NCI-H1105 treated with DMSO at 0.1 percent for 48 hours (cell line): ENCODE data around the gene CNGA2.

Experiments used
- DNase-seq: peaks from one replicate; lab custom pipeline; 2025; lab: John Stamatoyannopoulos, UW

The CNGA2 gene

GRCh38 chrX:151752847-151753246 lies 18.3 kb downstream of the CNGA2 start:
- DNase-seq: no peak

DNA sequence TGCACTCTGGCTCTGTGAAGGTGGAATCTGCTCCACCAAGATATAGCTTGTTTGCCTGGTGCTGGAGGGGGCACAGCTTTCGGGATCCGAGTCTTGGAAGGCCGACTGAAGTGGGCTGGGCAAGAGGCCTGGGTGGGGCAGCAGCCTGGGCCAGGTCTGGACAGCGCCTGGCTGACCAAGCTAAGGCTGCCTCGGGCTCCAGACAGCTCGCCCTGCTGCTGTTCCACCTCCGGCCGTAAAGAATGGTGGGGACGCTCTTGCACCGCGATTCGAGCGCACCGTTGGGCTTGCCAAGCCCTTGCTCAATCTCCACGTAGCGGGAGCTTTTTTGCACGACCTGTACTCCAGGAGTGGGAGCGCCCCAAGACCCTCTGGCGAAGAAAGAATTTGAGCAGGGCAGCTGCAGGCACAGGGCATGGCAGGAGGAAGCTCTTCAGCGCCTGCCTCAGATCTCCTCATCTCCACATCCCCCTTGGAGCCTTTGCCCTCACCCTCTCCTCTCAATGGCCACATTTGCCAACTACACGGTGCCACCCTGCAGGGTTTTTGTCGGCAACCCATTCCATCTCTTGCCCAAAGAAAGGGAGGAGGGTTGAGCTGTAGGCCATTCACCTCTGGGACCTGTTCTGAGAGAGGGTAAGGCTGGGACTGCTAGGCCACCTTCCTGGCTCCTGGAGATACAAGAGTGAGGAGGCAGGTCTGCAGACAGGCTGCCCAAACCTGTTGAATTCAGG lies 18.9 kb downstream of the CNGA2 start:
- DNase-seq: peak; percentile 63

DNA sequence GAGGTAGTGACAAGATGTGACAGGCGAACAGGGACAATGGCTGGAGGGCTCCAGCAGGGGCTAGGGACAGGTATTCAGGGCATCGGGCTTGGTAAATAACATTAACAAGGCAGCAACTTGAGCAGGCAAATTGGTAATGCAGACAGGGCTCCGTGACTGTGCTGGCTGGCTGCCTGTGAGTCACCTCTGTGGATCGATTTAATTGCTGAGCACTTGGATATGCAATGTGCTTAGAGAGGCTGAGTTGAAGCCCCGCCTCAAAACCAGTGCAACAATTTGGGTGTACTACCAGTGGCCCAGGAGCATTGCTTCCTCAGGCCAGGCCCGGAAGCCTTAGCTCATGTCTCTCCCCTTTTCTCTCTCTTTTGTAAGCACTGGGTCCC lies 19.5 kb downstream of the CNGA2 start:
- DNase-seq: peak; percentile 81

DNA sequence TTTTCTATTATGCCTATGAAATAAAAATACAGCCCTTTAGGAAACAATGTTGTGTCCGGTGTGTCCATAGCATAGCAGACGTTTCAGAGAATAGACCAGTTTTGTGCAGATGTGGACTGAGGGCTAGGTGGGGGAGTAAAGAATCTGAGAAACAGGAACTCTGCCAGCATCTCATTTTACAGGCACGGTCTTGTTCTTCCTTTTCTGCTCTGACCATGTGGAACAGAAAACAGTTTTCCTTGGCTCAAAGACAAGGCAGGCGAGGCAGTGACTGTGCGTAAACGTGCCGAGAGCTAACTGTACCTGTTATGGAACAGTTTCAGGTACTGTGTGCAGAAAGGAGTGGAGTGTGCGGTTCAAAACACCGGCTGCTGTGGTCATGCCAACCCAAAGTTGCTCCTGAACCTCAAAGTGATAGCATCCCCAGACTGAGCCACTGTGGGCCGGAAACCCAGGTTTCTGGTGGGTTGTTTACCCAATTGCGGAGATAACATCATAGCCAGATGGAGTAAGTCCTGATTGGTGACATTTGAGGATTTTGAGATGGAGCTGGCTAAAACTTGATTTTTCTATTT lies 20.2 kb downstream of the CNGA2 start:
- DNase-seq: peak; percentile 36

DNA sequence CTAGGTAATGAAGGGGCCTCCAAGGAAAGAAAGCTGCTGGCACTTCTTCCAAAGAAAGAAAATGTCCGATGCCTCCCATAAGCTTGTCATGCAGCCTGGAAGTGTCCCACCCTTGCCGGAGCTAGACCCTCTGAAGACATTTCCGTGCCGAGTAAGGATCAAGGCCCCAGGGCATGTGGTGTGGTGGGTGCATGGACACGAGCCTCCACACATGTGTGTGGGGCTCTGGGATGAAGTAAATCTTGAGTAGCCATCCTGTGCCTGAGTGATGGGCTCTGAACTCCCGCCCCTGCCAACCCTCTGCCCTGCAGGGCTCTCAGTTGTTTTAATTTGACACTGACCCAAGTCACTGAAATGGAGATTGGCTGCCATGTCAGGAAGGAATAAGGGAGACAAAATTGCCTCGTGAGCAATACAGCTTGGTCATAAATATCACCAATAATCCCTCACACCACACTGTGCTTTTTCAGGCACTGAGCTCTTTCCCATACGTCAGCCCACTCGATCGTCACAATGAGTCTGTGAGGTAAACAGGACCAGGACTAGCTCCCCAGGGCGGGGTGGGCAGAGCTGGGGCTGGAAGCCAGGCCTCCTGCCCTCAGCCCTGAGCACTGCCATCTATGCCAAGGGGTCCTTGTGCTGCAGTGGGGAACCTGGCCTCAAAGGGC lies 24.6 kb downstream of the CNGA2 start:
- DNase-seq: no peak

- DNase-seq: no peak
These were observed 28.3 kb downstream of the CNGA2 start for GRCh38 chrX:151762802-151763201.

GRCh38 chrX:151763711-151764110 lies 29.2 kb downstream of the CNGA2 start:
- no peak for DNase-seq

GRCh38 chrX:151765026-151765425 lies 30.5 kb downstream of the CNGA2 start:
- DNase-seq: no peak

DNA sequence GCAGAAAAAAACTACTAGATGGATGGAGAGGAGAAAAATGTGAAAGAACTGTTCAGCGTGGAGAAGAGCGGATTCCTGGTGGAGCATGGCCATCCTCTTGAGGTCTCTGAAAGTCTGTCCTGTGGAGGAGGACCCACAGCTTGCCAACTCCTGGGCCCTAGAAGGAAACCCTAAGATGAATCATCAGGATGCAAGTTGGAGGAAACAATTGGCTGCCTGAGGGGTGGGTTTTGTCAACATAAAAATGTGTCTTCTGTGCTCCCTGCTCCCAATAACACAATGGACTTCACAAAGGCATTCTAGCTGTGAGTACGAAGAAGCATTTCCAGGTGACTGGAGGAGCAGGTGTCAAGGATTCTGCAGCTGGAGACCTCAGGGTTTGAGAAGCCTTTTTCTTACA lies 37.2 kb downstream of the CNGA2 start:
- DNase-seq: no peak

DNA sequence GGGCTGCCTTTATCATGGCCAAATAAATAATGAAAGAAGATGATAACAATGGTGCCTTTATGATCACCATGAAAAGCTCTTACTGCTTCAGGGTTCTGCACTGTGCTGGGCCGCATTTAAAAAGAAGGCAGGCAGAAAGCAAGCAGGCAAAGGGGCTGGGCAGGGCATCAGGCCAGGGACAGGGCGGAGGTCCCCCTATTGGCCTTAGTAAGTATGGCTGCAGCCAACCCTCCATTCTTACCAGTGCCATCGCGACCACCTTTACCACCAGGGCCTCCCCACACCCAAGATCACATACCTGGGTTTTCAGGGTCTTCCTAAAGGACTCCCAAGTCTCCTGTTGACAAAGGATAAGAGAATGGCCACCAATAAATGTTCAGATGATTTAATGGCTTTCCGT lies 38.9 kb downstream of the CNGA2 start:
- DNase-seq: no peak

DNA sequence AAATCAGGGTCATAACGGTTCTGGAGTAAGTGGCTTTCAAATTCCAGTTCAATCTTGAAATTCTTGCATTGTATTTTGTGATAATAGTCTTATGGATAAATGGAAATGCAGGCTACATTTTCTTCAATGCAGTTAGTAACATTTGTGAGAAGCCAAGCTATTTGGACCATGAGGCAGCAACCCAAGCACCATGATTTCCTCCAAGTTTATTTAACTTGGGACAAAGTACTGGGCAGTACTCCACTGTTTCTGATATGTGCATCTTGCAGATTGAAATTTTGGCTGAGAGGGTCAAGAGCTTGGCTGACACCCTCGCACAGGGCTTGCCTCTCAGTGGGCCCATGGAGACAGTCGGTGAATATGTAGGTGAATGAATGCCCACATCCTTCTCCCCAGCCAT lies 39.9 kb downstream of the CNGA2 start:
- DNase-seq: no peak

- DNase-seq: no peak
These were observed 41.7 kb downstream of the CNGA2 start for GRCh38 chrX:151776181-151776731.

- no peak for DNase-seq
These were observed 42.4 kb downstream of the CNGA2 start for GRCh38 chrX:151776936-151777335.

GRCh38 chrX:151779258-151779657 lies 44.7 kb downstream of the CNGA2 start:
- no peak for DNase-seq

- no peak for DNase-seq
These were observed 46.1 kb downstream of the CNGA2 start for GRCh38 chrX:151780621-151781020.

DNA sequence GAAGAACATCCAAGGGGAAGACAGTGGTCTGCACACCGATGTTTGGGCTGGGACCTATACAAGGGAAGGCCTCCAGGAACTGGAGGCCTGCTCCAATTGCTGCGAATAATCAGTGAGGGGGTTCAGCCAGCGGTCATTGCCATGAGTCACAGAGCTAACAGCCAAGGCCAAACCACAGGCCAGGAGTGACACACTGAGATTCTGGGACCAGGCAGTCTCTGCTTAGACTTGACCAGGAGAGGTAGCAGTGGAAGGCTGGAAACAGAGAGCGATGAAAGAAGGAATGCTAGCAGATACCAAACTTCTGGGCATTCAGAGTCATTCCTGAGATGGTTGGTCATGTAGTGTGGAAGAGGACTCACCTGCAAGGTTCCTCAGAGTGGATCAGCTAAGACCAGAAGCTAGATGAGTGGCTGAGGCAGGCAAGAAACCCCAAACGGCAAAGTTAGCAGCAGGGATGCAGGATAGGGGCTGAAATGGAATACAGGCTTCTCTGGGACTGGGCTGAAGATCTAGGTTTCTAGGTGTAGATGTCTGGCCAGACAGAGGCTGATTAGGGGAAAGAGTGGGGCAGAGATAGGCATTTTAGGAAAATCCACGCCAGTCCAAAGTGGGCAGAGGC lies 54.7 kb downstream of the CNGA2 start:
- no peak for DNase-seq

DNA sequence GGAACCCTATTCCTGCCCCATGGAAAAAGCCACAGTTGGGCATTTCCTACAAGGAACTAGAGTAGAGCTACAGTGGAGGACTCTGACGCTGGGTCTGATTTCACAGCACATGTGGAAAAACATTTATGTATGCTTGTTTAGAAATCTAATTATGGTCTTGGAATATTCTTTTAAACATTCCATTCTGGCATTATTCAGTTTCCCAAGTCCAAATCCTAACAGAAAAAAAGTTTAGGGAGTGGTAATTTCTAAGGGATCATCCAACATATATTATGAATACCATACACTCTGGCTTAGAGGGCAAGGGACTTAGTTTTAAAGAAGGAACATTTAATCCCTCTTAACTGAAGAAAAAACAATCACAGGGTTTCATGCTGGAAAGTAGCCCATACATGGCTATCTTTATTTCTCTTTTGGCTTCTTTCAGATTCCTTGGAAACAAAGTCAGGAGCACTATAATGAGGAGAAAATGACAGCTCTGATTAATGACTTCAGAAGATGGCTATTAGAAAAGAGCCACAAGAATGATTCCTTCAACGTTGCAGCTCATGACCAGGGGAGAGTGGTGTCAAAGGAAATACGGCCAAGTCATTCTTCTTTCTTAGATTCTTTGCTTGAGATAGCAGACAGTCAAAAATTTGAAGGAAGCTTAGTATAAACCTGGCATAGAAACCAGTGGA lies 56.1 kb downstream of the CNGA2 start:
- DNase-seq: no peak

DNA sequence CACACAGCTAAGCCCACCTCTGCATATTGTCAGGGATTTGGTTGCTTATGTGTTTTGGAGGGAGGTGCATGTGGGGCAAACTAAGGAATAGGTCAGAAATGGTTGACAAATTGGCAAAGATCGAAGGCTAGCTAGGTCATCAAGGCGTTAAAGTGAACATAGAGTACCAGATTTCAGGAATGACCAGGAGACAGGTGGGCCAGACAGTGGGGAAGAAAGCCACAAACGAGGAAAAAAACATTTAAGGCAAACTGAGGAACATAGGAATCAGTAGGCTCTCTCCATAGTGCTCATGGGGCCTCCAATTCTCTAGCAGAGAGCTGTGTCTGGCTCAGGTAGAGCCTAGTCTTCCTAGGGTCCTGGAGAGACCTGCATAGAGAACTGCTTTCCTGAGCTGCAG lies 57.4 kb downstream of the CNGA2 start:
- DNase-seq: no peak

- no peak for DNase-seq
These were observed 58.0 kb downstream of the CNGA2 start for GRCh38 chrX:151792505-151792904.

GRCh38 chrX:151793886-151794285 lies 59.3 kb downstream of the CNGA2 start:
- DNase-seq: no peak
